Breast epithelium (tissue), 4 donors: ENCODE measurements around the gene CDH13. TPM values are rescaled to one million over a fixed set of nuclear protein-coding genes. Genes with fewer than 3 reads are reported as not detected.

Source experiments
- DNase-seq, 2 donors: peaks; one replicate each; pipeline ENCODE4 v3.0.0-alpha.2; 2019; ENCODE audit warnings: low spot score in 2 of 2
- H3K27ac ChIP-seq, 2 donors: fragments of 200-600 bp; sonication (generic) in 1 of 2; one replicate each; pipeline ENCODE4 v1.5.1; 2016 to 2019; ENCODE audit warnings: mild to moderate bottlenecking in 1 of 2
- H3K27me3 ChIP-seq, 2 donors: fragments of 200-600 bp; sonication (generic) in 1 of 2; one replicate each; pipeline versions ENCODE4 v1.5.1 to v1.6.0; 2017 to 2019; ENCODE audit warnings: control low read depth in 1 of 2, mild to moderate bottlenecking in 1 of 2
- H3K36me3 ChIP-seq: fragments of 200-600 bp; one replicate; pipeline ENCODE4 v1.5.1; 2019
- H3K4me1 ChIP-seq, 2 donors: fragments of 200-600 bp; sonication (generic); one replicate each; pipeline ENCODE4 v1.5.1; 2016 to 2019; ENCODE audit warnings: control low read depth in 1 of 2
- H3K4me3 ChIP-seq, 3 donors: fragments of 200-600 bp; sonication (generic); 1 replicate in 2 of 3; 2 replicates in 1 of 3; pipeline ENCODE4 v1.5.1; 2016 to 2019; ENCODE audit warnings: mild to moderate bottlenecking in 3 of 3, moderate library complexity in 2 of 3
- H3K9me3 ChIP-seq, 2 donors: fragments of 200-600 bp; sonication (generic) in 1 of 2; one replicate each; pipeline ENCODE4 v1.5.1; 2016 to 2019; ENCODE audit warnings: control low read depth in 1 of 2
- POLR2A ChIP-seq: fragments of 450-650 bp; IDR thresholded peaks from one replicate; pipeline ENCODE4 v1.6.1; 2016; ENCODE audit warnings: antibody characterized with exemption, mild to moderate bottlenecking, moderate library complexity
- POLR2AphosphoS5 ChIP-seq, 3 donors: sonication (generic); formaldehyde crosslinking; IDR thresholded peaks; one replicate each; pipeline ENCODE4 v1.6.1; 2017; ENCODE audit warnings: antibody characterized with exemption in 3 of 3
- intact Hi-C: fragments of 100-400 bp; cut with DNase I; formaldehyde crosslinking; loops from one replicate; pipeline ENCODE4 v1.15.1; 2023; ENCODE audit warnings: low total_unique reads
- total RNA-seq, 3 donors: library from RNA; depleted of rRNA; stranded (reverse); fragments of >200 nt; gene quantifications; one replicate each; pipeline ENCODE4 v1.1.0, GENCODE V29; 2016
- TF ChIP-seq, protein P1 (sequence below), 3 donors: fragments of 450-650 bp; IDR thresholded peaks; one replicate each; pipeline ENCODE4 v1.5.1; 2016 to 2017; ENCODE audit warnings: antibody characterized with exemption in 3 of 3, mild to moderate bottlenecking in 3 of 3, moderate library complexity in 3 of 3

Gene CDH13
- total RNA-seq, 3 donors from 2014 or later = 6.0 to 13.1 (median 11.5) TPM

DNA sequence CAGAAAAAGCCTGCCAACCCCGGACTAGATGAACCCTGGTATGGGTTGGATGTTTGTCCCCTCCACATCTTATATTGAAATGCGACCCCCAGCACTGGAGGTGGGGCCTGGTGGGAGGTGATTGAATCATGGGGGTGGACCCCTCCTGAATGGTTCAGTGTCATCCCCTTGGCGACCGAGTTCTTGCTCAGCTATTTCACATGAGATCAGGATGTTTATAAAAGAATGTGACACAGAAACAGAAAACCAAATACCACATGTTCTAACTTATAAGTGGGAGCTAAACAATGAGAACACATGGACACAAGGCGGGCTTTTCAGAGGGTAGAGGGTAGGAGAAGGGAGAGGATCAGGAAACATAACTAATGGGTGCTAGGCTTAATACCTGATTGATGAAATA lies 605.0 kb downstream of the CDH13 start:
- Histone ChIP-seq H3K4me1 (no peaks in the 10 kb centered on the region), H3K4me3 (no peak overlapping the region), H3K9me3 (no peaks in the 10 kb centered on the region), H3K27ac (no peak overlapping the region), H3K27me3 (no peaks in the 10 kb centered on the region), H3K36me3 (no peaks in the 10 kb centered on the region)
- no peak for DNase-seq
- TF ChIP-seq, protein P1, sequence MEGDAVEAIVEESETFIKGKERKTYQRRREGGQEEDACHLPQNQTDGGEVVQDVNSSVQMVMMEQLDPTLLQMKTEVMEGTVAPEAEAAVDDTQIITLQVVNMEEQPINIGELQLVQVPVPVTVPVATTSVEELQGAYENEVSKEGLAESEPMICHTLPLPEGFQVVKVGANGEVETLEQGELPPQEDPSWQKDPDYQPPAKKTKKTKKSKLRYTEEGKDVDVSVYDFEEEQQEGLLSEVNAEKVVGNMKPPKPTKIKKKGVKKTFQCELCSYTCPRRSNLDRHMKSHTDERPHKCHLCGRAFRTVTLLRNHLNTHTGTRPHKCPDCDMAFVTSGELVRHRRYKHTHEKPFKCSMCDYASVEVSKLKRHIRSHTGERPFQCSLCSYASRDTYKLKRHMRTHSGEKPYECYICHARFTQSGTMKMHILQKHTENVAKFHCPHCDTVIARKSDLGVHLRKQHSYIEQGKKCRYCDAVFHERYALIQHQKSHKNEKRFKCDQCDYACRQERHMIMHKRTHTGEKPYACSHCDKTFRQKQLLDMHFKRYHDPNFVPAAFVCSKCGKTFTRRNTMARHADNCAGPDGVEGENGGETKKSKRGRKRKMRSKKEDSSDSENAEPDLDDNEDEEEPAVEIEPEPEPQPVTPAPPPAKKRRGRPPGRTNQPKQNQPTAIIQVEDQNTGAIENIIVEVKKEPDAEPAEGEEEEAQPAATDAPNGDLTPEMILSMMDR (IDR thresholded peaks at IDR 0.05) = no peak
- TF ChIP-seq POLR2A (no peak), POLR2AphosphoS5 (IDR thresholded peaks at IDR 0.05) (no peak)
- intact Hi-C loops = no loop called here

DNA sequence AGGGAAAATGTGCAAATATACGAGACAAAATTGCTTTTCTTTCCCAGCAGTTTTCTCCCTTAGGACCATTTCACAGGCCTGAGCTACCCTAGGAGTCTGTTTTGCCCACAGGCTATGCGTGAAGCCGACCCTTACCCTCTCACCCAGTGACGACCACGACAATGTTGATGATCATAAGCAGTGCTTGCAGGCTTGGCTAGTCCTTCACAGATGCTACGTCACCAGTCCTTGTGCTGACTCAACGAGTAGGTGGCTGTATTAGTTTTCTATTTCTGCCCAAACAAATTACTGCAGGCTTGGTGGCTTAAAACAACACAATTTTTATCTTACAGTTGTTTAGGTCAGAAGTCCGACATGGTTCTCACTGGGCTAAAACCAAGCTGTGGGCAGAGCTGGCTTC lies 606.4 kb downstream of the CDH13 start:
- Histone ChIP-seq H3K36me3 (no peaks in the 10 kb centered on the region), H3K27me3 (no peaks in the 10 kb centered on the region), H3K9me3 (no peaks in the 10 kb centered on the region), H3K4me1 (no peaks in the 10 kb centered on the region), H3K27ac (no peak overlapping the region), H3K4me3 (no peak overlapping the region)
- intact Hi-C loops = no loop called here
- TF ChIP-seq, protein P1 (IDR thresholded peaks at IDR 0.05) = no peak
- TF ChIP-seq POLR2AphosphoS5 (IDR thresholded peaks at IDR 0.05) (no peak), POLR2A (no peak)
- no peak for DNase-seq

DNA sequence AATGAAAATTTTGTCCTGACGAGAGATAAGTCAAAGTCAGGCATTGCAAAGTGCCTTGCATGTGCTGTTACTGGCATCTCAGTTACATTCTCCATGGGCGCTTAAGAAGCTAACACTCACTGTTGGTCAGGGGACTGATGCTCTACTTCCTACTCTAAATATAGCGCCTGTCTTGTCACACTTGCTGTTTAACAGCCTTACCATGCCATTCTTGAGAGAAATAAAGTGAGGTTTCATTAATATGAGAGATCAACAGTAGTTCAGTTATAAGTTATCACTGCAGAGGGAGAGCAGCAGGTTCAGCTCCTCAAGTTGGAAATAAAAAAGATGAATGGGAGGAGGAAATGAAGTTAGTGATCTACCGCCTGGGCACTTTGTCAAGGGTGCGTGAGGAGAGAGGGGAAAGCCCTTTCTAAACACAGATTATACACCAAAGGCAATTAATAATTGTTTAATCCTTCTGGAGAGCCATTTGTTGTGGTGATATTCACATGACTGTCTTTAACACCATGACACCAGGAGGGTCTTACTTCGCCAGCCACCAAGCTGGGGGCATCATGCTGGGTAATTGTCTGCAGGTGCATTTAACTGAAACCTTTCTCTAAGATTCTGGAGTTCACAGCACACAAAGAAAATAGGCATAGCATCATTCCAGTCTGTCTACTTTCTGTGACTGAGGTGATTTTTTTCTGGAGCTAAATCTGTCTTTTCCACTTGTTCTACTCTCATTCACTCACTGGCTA lies 612.4 kb downstream of the CDH13 start:
- Histone ChIP-seq H3K36me3 (no peaks in the 10 kb centered on the region), H3K27me3 (no peaks in the 10 kb centered on the region), H3K4me3 (no peak overlapping the region), H3K4me1 (no peaks in the 10 kb centered on the region), H3K9me3 (no peaks in the 10 kb centered on the region), H3K27ac (no peak overlapping the region)
- intact Hi-C loops = no loop called here
- DNase-seq = no peak
- TF ChIP-seq, protein P1 (IDR thresholded peaks at IDR 0.05) = no peak
- TF ChIP-seq POLR2A (no peak), POLR2AphosphoS5 (IDR thresholded peaks at IDR 0.05) (no peak)

DNA sequence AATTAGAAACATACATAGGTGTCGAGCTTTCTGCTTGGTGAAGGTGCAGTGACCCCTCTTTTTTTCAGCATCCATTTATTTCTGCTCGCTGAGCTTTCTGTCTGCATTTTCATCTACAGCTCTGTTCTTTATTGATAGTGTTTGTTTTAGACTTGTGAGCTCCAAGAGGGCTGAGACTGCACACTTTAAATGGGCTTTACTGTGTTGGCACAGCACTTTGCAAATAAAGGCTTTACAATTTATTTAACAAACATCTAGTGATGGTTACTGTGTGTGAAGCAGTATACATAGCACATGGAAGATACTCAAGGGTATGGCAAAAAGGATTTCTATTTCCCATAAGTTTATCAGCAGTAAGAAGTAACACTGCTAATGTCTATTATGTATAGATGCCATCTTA lies 617.3 kb downstream of the CDH13 start:
- TF ChIP-seq POLR2AphosphoS5 (IDR thresholded peaks at IDR 0.05) (no peak), POLR2A (no peak)
- TF ChIP-seq, protein P1 (IDR thresholded peaks at IDR 0.05) = no peak
- H3K9me3 ChIP-seq = no peaks in the 10 kb centered on the region

DNA sequence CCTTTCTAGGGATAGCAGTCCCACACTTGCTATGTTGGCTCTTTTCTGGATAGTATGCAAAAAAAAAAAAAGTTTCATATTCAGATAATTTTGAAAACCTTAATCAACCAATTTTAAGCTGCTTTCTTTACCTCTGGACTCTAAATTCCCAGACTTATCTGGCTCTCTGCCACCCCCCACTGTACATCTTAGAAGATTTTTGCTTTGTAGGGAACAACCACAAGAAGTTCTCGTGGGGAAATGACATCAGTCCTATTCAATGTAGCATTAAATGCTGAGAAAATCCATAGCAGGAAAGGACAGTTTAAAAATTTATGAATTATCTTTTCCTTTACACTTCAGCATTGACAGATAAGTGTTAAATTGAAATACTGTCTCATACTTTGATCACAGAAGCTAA lies 618.3 kb downstream of the CDH13 start:
- H3K27ac ChIP-seq = no peak overlapping the region
- no peak for DNase-seq
- H3K4me3 ChIP-seq = no peak overlapping the region
- peaks cover 0 to 11% of the 10 kb centered on the region in 2 donors for H3K27me3 ChIP-seq
- no peaks in the 10 kb centered on the region for H3K9me3 ChIP-seq
- no peaks in the 10 kb centered on the region for H3K36me3 ChIP-seq
- TF ChIP-seq, protein P1 (IDR thresholded peaks at IDR 0.05) = no peak
- TF ChIP-seq POLR2AphosphoS5 (IDR thresholded peaks at IDR 0.05) (no peak), POLR2A (no peak)
- no peaks in the 10 kb centered on the region for H3K4me1 ChIP-seq
- intact Hi-C loops = no loop called here

More for the DNA sequence above, 617.3 kb downstream of the CDH13 start:
- no peak for DNase-seq
- Histone ChIP-seq H3K4me1 (no peaks in the 10 kb centered on the region), H3K4me3 (no peak overlapping the region), H3K27me3 (peaks cover 0 to 11% of the 10 kb centered on the region in 2 donors), H3K27ac (no peak overlapping the region), H3K36me3 (no peaks in the 10 kb centered on the region)
- intact Hi-C loops = no loop called here
